Measurements from ENCODE around the gene CDC25B.

Gene CDC25B

DNA sequence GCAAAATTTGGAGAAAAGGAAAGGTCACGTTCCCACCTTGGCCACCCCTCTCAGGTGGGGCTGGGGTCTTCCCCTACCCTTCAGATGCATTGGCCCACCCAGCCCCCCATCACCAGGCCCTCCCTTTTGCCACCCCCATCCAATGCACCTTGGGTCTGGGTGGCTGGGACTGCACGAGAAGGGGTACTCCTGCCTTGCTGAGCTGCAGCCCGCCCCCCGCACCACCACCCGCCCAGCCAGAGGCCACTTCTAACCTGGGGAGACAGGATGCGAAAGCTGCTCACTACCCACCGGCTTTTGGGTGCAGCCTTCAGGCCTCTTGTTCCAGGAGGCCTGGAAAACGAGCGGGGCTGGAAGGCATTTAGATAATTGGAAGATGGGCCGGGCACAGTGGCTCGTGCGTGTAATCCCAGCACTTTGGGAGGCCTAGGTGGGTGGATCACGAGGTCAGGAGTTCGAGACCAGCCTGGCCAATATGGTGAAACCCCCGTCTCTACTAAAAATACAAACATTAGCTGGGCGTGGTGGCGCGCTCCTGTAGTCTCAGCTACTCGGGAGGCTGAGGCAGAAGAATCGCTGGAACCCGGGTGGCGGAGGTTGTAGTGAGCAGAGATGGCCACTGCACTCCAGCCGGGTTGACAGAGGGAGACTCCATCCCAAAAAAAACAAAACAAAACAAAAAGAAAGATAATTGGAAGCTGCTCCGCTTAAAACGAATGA, 1.2 kb upstream of the CDC25B start:
- no peaks in the 10 kb centered on the region for H3K27me3 ChIP-seq (ENCODE audit: insufficient read depth, low read length, poor library complexity, severe bottlenecking)
- H3K4me2 ChIP-seq (ENCODE audit: low read depth, low read length, poor library complexity, severe bottlenecking) = peak overlapping the region; percentile 87
- peak overlapping the region; percentile 98 for H3K4me3 ChIP-seq (ENCODE audit: low read length, poor library complexity, severe bottlenecking)
- H3K36me3 ChIP-seq (ENCODE audit: insufficient read depth, low read length) = no peaks in the 10 kb centered on the region
- H3F3A ChIP-seq (ENCODE audit: low read depth) = no peaks in the 10 kb centered on the region
- no peaks in the 10 kb centered on the region for H3K9me2 ChIP-seq (replicated peaks; ENCODE audit: low read depth, low read length)
- H2AFZ ChIP-seq (ENCODE audit: low read length) = peak overlapping the region; percentile 99; the same call in 1 of the 2 replicates
- peaks cover 27% of the 10 kb centered on the region for H4K20me1 ChIP-seq (ENCODE audit: insufficient read depth, low read length, poor library complexity, severe bottlenecking)
- TF ChIP-seq, protein P1, sequence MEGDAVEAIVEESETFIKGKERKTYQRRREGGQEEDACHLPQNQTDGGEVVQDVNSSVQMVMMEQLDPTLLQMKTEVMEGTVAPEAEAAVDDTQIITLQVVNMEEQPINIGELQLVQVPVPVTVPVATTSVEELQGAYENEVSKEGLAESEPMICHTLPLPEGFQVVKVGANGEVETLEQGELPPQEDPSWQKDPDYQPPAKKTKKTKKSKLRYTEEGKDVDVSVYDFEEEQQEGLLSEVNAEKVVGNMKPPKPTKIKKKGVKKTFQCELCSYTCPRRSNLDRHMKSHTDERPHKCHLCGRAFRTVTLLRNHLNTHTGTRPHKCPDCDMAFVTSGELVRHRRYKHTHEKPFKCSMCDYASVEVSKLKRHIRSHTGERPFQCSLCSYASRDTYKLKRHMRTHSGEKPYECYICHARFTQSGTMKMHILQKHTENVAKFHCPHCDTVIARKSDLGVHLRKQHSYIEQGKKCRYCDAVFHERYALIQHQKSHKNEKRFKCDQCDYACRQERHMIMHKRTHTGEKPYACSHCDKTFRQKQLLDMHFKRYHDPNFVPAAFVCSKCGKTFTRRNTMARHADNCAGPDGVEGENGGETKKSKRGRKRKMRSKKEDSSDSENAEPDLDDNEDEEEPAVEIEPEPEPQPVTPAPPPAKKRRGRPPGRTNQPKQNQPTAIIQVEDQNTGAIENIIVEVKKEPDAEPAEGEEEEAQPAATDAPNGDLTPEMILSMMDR (conservative IDR thresholded peaks at IDR 0.05; ENCODE audit: low read length) = no peak
- no peak for TF ChIP-seq EZH2phosphoT487 (IDR thresholded peaks at IDR 0.05; ENCODE audit: borderline replicate concordance)
- H3K79me2 ChIP-seq (ENCODE audit: insufficient read depth, low read length) = peaks cover 42% of the 10 kb centered on the region
- peak overlapping the region; percentile 91 for H3K9ac ChIP-seq (ENCODE audit: low read depth, low read length, poor library complexity, severe bottlenecking)
- H3K9me3 ChIP-seq (ENCODE audit: insufficient read depth, low read depth, low read length) = no peaks in the 10 kb centered on the region
- H3K4me1 ChIP-seq (ENCODE audit: insufficient read depth, low read length, poor library complexity, severe bottlenecking) = peaks cover 44% of the 10 kb centered on the region

DNA sequence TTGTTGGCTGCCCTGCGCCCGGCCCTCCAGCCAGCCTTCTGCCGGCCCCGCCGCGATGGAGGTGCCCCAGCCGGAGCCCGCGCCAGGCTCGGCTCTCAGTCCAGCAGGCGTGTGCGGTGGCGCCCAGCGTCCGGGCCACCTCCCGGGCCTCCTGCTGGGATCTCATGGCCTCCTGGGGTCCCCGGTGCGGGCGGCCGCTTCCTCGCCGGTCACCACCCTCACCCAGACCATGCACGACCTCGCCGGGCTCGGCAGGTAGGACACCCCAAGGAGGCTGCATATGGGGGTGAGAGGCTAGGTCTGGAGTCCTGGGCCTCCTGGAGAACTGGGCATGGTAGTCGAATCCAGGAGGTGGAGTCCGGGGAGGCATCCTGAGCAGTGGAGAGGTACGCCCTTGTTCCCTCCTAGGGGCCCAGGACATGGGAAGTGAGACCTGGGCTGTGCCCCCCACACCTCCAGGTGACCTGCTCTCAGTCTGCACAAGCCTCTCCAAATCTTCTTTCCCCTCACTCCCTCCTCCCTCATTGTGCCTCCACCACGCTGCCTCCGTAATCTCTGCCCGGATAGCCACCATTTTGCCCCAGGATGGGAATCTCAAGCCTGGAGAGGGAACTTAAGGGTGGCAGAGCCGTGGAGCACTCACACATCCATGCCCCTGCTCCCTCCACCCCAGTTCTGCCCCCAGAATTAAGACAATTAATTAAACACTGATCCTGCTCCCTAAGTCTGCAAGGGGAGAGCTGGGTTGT, 541 bp downstream of the CDC25B start:
- H3K4me3 ChIP-seq (ENCODE audit: low read length, poor library complexity, severe bottlenecking) = peak overlapping the region; percentile 98
- H3F3A ChIP-seq (ENCODE audit: low read depth) = no peaks in the 10 kb centered on the region
- H3K9ac ChIP-seq (ENCODE audit: low read depth, low read length, poor library complexity, severe bottlenecking) = peak overlapping the region; percentile 91
- H3K79me2 ChIP-seq (ENCODE audit: insufficient read depth, low read length) = peaks cover 59% of the 10 kb centered on the region
- H4K20me1 ChIP-seq (ENCODE audit: insufficient read depth, low read length, poor library complexity, severe bottlenecking) = peaks cover 31% of the 10 kb centered on the region
- no peaks in the 10 kb centered on the region for H3K27me3 ChIP-seq (ENCODE audit: insufficient read depth, low read length, poor library complexity, severe bottlenecking)
- TF ChIP-seq, protein P1 (conservative IDR thresholded peaks at IDR 0.05; ENCODE audit: low read length) = no peak
- TF ChIP-seq EZH2phosphoT487 (IDR thresholded peaks at IDR 0.05; ENCODE audit: borderline replicate concordance) = no peak
- H3K4me1 ChIP-seq (ENCODE audit: insufficient read depth, low read length, poor library complexity, severe bottlenecking) = peaks cover 45% of the 10 kb centered on the region
- H3K4me2 ChIP-seq (ENCODE audit: low read depth, low read length, poor library complexity, severe bottlenecking) = peak overlapping the region; percentile 88
- no peaks in the 10 kb centered on the region for H3K9me2 ChIP-seq (replicated peaks; ENCODE audit: low read depth, low read length)
- H2AFZ ChIP-seq (ENCODE audit: low read length) = no peak overlapping the region
- H3K36me3 ChIP-seq (ENCODE audit: insufficient read depth, low read length) = peaks cover 17% of the 10 kb centered on the region; the same call in 1 of the 2 replicates
- H3K9me3 ChIP-seq (ENCODE audit: insufficient read depth, low read depth, low read length) = no peaks in the 10 kb centered on the region

DNA sequence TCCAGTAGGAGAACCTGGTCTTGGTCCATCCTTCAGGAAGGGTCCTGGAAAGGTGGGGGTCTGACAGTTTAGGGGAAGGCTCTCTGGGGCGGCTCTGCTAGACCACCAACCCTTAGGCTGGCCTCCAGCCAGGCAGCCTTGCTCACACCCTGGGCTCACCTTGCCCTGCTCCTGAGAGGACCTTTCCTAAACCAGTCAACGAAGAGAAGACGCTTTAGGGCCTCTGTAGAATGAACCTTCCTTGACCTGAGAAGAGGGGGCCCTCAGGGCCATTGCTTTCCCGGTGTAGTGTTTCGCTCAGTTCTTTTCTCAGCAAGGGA, 1.1 kb downstream of the CDC25B start:
- Histone ChIP-seq H3F3A (ENCODE audit: low read depth) (no peaks in the 10 kb centered on the region), H3K36me3 (ENCODE audit: insufficient read depth, low read length) (peaks cover 22% of the 10 kb centered on the region; the same call in 1 of the 2 replicates), H3K9ac (ENCODE audit: low read depth, low read length, poor library complexity, severe bottlenecking) (peak overlapping the region; percentile 91), H3K4me1 (ENCODE audit: insufficient read depth, low read length, poor library complexity, severe bottlenecking) (peaks cover 45% of the 10 kb centered on the region), H2AFZ (ENCODE audit: low read length) (no peak overlapping the region), H4K20me1 (ENCODE audit: insufficient read depth, low read length, poor library complexity, severe bottlenecking) (peaks cover 31% of the 10 kb centered on the region), H3K79me2 (ENCODE audit: insufficient read depth, low read length) (peaks cover 59% of the 10 kb centered on the region), H3K9me2 (replicated peaks; ENCODE audit: low read depth, low read length) (no peaks in the 10 kb centered on the region), H3K9me3 (ENCODE audit: insufficient read depth, low read depth, low read length) (no peaks in the 10 kb centered on the region), H3K4me2 (ENCODE audit: low read depth, low read length, poor library complexity, severe bottlenecking) (peak overlapping the region; percentile 88), H3K27me3 (ENCODE audit: insufficient read depth, low read length, poor library complexity, severe bottlenecking) (no peaks in the 10 kb centered on the region), H3K4me3 (ENCODE audit: low read length, poor library complexity, severe bottlenecking) (peak overlapping the region; percentile 98)
- no peak for TF ChIP-seq EZH2phosphoT487 (IDR thresholded peaks at IDR 0.05; ENCODE audit: borderline replicate concordance)
- TF ChIP-seq, protein P1 (conservative IDR thresholded peaks at IDR 0.05; ENCODE audit: low read length) = no peak
